ENCODE results near the gene DMWD.

Gene DMWD

DNA sequence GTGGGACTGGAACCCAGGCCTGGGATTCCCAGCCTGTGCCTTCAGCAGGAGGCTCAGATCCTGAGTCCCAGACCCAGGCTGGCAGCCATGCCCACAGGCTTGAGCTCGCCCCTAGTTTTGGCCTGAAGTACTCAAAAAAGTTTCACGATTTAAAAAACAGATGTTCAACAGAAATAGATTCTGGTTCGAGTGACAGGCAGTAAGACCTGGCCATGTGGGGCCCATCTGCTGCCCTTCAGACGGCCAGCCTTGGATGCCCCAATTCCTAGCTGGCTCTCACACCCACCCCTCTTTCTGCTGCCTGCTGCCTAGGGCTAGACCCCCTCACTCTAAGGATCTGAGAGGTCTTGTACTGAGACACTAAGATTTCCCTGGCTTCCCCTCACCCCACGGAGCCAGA, 7.5 kb downstream of the DMWD start:
- Histone ChIP-seq H4K12ac (ENCODE audit: low read depth, low read length) (no peak overlapping the region), H3K4me3 (ENCODE audit: low read depth, low read length) (no peak overlapping the region), H2BK120ac (ENCODE audit: insufficient read depth, low read length, poor library complexity) (no peak overlapping the region), H2BK5ac (ENCODE audit: low read depth, low read length, poor library complexity) (no peak overlapping the region), H3K9ac (ENCODE audit: low read length) (no peak overlapping the region), H4K91ac (ENCODE audit: low read depth, low read length) (no peak overlapping the region), H2AFZ (ENCODE audit: insufficient read depth, low read length, poor library complexity) (no peak overlapping the region), H2AK5ac (ENCODE audit: low read length) (no peak overlapping the region), H3K79me2 (ENCODE audit: control insufficient read depth, insufficient read depth, low read length, poor library complexity) (no peaks in the 10 kb centered on the region), H3K79me1 (ENCODE audit: low read length) (peaks cover 8% of the 10 kb centered on the region), H3K4me1 (ENCODE audit: control insufficient read depth in 1 of 2, insufficient read depth in 2 of 2, low read length in 2 of 2) (peaks cover 22 to 24% of the 10 kb centered on the region in 2 experiments), H2BK12ac (ENCODE audit: low read length) (no peak overlapping the region), H3K4me2 (ENCODE audit: low read length) (no peak overlapping the region), H3K27me3 (ENCODE audit: insufficient read depth, low read length) (no peaks in the 10 kb centered on the region), H3K36me3 (ENCODE audit: control insufficient read depth in 1 of 2, insufficient read depth in 2 of 2, low read length in 2 of 2) (peaks cover 48% of the 10 kb centered on the region in 2 experiments), H3K9me3 (ENCODE audit: insufficient read depth, low read depth, low read length) (no peaks in the 10 kb centered on the region), H3K14ac (ENCODE audit: low read length) (no peak overlapping the region), H3K27ac (ENCODE audit: low read depth, low read length) (no peak overlapping the region), H3K23ac (ENCODE audit: low read length) (no peak overlapping the region), H3K4ac (ENCODE audit: low read depth, low read length) (no peak overlapping the region), H4K8ac (ENCODE audit: low read depth, low read length) (no peak overlapping the region), H3K18ac (ENCODE audit: low read length) (no peak overlapping the region)
- no peak for DNase-seq
- WGBS (ENCODE audit: extremely low coverage, insufficient coverage, insufficient read length), result no CpG with 5 or more reads among the region's 5 CpGs

DNA sequence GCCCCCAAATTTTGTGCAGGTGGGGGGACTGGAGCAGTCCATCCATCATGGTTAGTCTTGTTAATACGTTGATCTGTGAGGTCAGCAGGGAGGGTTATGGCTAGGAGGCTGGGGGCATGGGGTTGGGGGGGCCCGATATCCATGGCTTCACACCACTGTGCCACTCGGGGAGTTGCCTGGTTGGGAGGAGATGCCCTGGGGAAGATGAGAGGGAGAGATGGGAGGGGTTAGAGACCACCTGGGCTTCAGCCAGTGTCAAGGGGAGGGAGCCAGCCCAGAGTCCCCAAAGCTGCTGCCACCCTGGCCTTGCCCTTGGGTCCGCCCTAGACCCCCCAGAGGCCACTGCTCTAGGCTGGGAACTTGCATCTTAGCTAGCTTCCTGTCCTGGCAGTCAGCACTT, 8.5 kb downstream of the DMWD start:
- H3K27me3 ChIP-seq (ENCODE audit: insufficient read depth, low read length), result no peaks in the 10 kb centered on the region
- H3K4ac ChIP-seq (ENCODE audit: low read depth, low read length), result no peak overlapping the region
- H3K79me1 ChIP-seq (ENCODE audit: low read length), result peaks cover 8% of the 10 kb centered on the region
- H2BK12ac ChIP-seq (ENCODE audit: low read length), result no peak overlapping the region
- no peak overlapping the region for H3K14ac ChIP-seq (ENCODE audit: low read length)
- H4K12ac ChIP-seq (ENCODE audit: low read depth, low read length), result no peak overlapping the region
- WGBS (ENCODE audit: extremely low coverage, insufficient coverage, insufficient read length), result no CpG with 5 or more reads among the region's 4 CpGs
- no peak overlapping the region for H2BK120ac ChIP-seq (ENCODE audit: insufficient read depth, low read length, poor library complexity)
- H3K79me2 ChIP-seq (ENCODE audit: control insufficient read depth, insufficient read depth, low read length, poor library complexity), result no peaks in the 10 kb centered on the region
- no peak overlapping the region for H3K23ac ChIP-seq (ENCODE audit: low read length)
- H4K91ac ChIP-seq (ENCODE audit: low read depth, low read length), result no peak overlapping the region
- H2BK5ac ChIP-seq (ENCODE audit: low read depth, low read length, poor library complexity), result no peak overlapping the region
- H3K4me3 ChIP-seq (ENCODE audit: low read depth, low read length), result no peak overlapping the region
- peaks cover 27 to 33% of the 10 kb centered on the region in 2 experiments for H3K4me1 ChIP-seq (ENCODE audit: control insufficient read depth in 1 of 2, insufficient read depth in 2 of 2, low read length in 2 of 2)
- H3K9me3 ChIP-seq (ENCODE audit: insufficient read depth, low read depth, low read length), result no peaks in the 10 kb centered on the region
- DNase-seq, result no peak
- no peak overlapping the region for H4K8ac ChIP-seq (ENCODE audit: low read depth, low read length)
- H2AK5ac ChIP-seq (ENCODE audit: low read length), result no peak overlapping the region
- no peak overlapping the region for H3K27ac ChIP-seq (ENCODE audit: low read depth, low read length)
- H3K36me3 ChIP-seq (ENCODE audit: control insufficient read depth in 1 of 2, insufficient read depth in 2 of 2, low read length in 2 of 2), result peaks cover 43% of the 10 kb centered on the region in 2 experiments
- H3K18ac ChIP-seq (ENCODE audit: low read length), result no peak overlapping the region
- no peak overlapping the region for H3K9ac ChIP-seq (ENCODE audit: low read length)
- H2AFZ ChIP-seq (ENCODE audit: insufficient read depth, low read length, poor library complexity), result no peak overlapping the region
- H3K4me2 ChIP-seq (ENCODE audit: low read length), result no peak overlapping the region

DNA sequence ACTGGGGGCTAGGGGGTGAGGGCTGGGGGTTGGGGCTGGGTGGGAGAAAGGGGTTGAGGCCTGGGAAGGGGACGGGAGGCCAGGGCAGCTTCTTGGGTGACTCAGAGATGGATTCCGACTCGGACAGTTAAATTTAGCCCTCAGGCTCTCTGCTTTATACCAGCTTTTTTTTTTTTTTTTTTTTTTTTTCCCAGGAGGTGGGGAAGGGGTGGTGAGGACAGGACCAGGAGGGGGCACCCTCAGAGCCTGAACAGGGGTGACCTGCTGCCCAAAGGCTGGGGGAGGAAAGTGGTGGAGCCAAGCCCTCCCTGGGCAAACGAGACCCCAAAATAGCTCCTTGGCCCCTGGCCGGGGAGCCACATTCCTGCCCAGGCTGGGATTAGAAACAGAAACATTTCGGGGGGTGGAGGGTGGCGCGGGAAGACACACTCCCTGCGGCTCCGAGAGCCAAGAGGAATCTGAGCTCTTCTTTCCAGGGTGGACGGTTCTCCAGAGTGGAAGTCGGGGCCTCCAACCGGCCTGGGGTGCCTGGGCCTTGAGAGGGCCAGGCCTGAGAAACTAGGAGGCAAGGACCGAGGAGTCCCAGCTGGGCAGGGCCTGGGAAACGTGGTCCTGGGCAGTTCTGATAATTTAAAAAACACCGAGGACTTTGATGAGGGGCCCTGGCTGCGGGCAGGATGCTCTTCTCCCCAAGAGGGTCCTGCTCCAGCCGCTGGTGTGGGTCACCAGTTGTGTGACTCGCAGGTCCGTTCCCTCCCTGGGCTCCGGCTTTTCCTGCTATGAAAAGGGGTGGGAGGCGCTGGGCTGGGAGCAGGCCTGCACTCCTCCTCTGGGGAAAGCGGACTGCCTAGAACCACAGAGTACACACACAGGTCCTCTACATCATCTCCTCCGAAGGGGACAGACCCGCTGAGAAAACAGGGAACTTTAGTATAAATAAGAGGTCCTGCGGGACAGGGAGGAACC, 9.5 kb downstream of the DMWD start:
- Histone ChIP-seq H3K27me3 (ENCODE audit: insufficient read depth, low read length) (no peaks in the 10 kb centered on the region), H3K4me3 (ENCODE audit: low read depth, low read length) (no peak overlapping the region), H3K9me3 (ENCODE audit: insufficient read depth, low read depth, low read length) (no peaks in the 10 kb centered on the region), H2BK120ac (ENCODE audit: insufficient read depth, low read length, poor library complexity) (peak overlapping the region; percentile 39), H3K9ac (ENCODE audit: low read length) (no peak overlapping the region), H4K8ac (ENCODE audit: low read depth, low read length) (peak overlapping the region; percentile 51), H3K23ac (ENCODE audit: low read length) (no peak overlapping the region), H2BK12ac (ENCODE audit: low read length) (peak overlapping the region; percentile 10), H3K18ac (ENCODE audit: low read length) (peak overlapping the region; percentile 47), H3K79me1 (ENCODE audit: low read length) (peaks cover 8% of the 10 kb centered on the region), H2AFZ (ENCODE audit: insufficient read depth, low read length, poor library complexity) (no peak overlapping the region), H2BK5ac (ENCODE audit: low read depth, low read length, poor library complexity) (peak overlapping the region; percentile 43), H3K4me2 (ENCODE audit: low read length) (peak overlapping the region; percentile 53), H4K12ac (ENCODE audit: low read depth, low read length) (peak overlapping the region; percentile 26), H3K4me1 (ENCODE audit: control insufficient read depth in 1 of 2, insufficient read depth in 2 of 2, low read length in 2 of 2) (peaks cover 27 to 33% of the 10 kb centered on the region in 2 experiments), H3K27ac (ENCODE audit: low read depth, low read length) (peak overlapping the region; percentile 63), H2AK5ac (ENCODE audit: low read length) (peak overlapping the region; percentile 25), H4K91ac (ENCODE audit: low read depth, low read length) (no peak overlapping the region), H3K14ac (ENCODE audit: low read length) (peak overlapping the region; percentile 34), H3K79me2 (ENCODE audit: control insufficient read depth, insufficient read depth, low read length, poor library complexity) (no peaks in the 10 kb centered on the region), H3K4ac (ENCODE audit: low read depth, low read length) (no peak overlapping the region), H3K36me3 (ENCODE audit: control insufficient read depth in 1 of 2, insufficient read depth in 2 of 2, low read length in 2 of 2) (peaks cover 37 to 39% of the 10 kb centered on the region in 2 experiments)
- DNase-seq, result peak in 1 of 2 donors; percentile 44
- no CpG with 5 or more reads among the region's 26 CpGs for WGBS (ENCODE audit: extremely low coverage, insufficient coverage, insufficient read length)

DNA sequence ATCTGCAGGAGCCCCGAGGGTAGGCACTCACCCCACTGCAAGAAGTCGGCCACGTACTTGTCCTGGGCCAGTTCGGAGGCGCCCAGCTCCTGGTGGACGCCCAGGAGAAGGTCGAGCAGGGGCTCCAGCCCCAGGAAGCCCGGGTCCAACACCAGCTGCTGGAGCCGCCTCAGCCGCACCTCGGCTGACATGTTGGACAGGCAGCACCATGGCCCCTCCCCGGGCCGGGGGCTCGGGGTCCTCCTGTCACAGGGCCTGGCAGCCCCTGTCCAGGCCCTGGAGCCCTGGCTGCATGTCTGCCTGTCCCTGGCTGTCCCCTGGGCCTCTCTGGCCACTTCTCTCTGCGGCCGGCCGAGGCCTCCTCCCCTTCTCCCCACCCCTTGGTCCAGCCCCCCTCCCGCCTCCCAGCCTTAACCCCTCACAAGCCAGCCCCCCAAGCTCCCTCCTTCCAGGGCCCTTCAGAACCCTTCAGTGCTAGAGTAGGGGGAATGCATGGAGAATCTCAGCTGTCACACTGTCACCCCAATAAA, 10.4 kb downstream of the DMWD start, which contains the start of gene DMPK:
DMPK (minus strand) TSS at position 329 of the 530 bp plus-strand sequence; CDS start at position 191, 138 bp downstream.
- Histone ChIP-seq H3K27ac (ENCODE audit: low read depth, low read length) (peak within 1 kb of the TSS; percentile 63), H2BK120ac (ENCODE audit: insufficient read depth, low read length, poor library complexity) (peak within 1 kb of the TSS; percentile 39), H3K4me1 (ENCODE audit: control insufficient read depth in 1 of 2, insufficient read depth in 2 of 2, low read length in 2 of 2) (peaks cover 27 to 33% of the 10 kb centered on the region in 2 experiments), H2AFZ (ENCODE audit: insufficient read depth, low read length, poor library complexity) (no peak within 1 kb of the TSS), H3K9me3 (ENCODE audit: insufficient read depth, low read depth, low read length) (no peaks in the 10 kb centered on the region), H2BK5ac (ENCODE audit: low read depth, low read length, poor library complexity) (peak within 1 kb of the TSS; percentile 43), H3K36me3 (ENCODE audit: control insufficient read depth in 1 of 2, insufficient read depth in 2 of 2, low read length in 2 of 2) (peaks cover 40 to 45% of the 10 kb centered on the region in 2 experiments), H3K4ac (ENCODE audit: low read depth, low read length) (no peak within 1 kb of the TSS), H3K79me1 (ENCODE audit: low read length) (peaks cover 8% of the 10 kb centered on the region), H3K79me2 (ENCODE audit: control insufficient read depth, insufficient read depth, low read length, poor library complexity) (no peaks in the 10 kb centered on the region), H3K18ac (ENCODE audit: low read length) (peak within 1 kb of the TSS; percentile 47), H4K8ac (ENCODE audit: low read depth, low read length) (peak within 1 kb of the TSS; percentile 51), H4K91ac (ENCODE audit: low read depth, low read length) (peak within 1 kb of the TSS; percentile 15), H3K4me2 (ENCODE audit: low read length) (peak within 1 kb of the TSS; percentile 53), H3K4me3 (ENCODE audit: low read depth, low read length) (no peak within 1 kb of the TSS), H3K23ac (ENCODE audit: low read length) (no peak within 1 kb of the TSS), H3K27me3 (ENCODE audit: insufficient read depth, low read length) (no peaks in the 10 kb centered on the region), H4K12ac (ENCODE audit: low read depth, low read length) (peak within 1 kb of the TSS; percentile 26), H3K14ac (ENCODE audit: low read length) (peak within 1 kb of the TSS; percentile 34), H2BK12ac (ENCODE audit: low read length) (peak within 1 kb of the TSS; percentile 10), H2AK5ac (ENCODE audit: low read length) (peak within 1 kb of the TSS; percentile 25), H3K9ac (ENCODE audit: low read length) (no peak within 1 kb of the TSS)
- DNase-seq, result no peak
- WGBS (ENCODE audit: extremely low coverage, insufficient coverage, insufficient read length), result no CpG with 5 or more reads among the region's 18 CpGs

All from trophoblast cell (in vitro differentiated cells and primary cell).